Activated CD8-positive, alpha-beta memory T cell treated with anti-CD3 and anti-CD28 coated beads for 4 hours (primary cell): ENCODE data around the gene KCNB1.

Source experiments
- DNase-seq, 2 donors: peaks; one replicate each; pipeline ENCODE4 v3.0.0-alpha.2; 2020; ENCODE audit warnings: low read depth in 2 of 2

Gene KCNB1

DNA sequence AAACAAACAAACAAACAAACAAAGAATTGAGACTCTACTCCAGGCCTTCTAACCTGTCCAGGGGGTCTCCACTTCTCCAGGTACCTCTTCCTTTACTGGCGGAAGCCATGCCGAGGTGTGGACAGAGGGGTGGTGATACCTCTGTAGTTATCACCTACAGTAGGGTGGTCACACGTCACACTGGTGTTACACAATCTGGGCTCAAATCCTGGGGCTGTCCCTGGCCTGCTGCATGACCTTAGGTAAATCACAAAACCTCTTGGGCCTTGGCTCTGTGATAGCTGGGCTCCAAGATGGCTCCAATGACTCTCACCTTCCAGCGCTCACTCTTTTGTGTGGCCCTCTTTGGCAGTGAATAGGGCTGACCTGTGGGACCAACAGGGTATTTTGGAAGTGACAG lies 127.8 kb downstream of the KCNB1 start:
- no peak for DNase-seq

DNA sequence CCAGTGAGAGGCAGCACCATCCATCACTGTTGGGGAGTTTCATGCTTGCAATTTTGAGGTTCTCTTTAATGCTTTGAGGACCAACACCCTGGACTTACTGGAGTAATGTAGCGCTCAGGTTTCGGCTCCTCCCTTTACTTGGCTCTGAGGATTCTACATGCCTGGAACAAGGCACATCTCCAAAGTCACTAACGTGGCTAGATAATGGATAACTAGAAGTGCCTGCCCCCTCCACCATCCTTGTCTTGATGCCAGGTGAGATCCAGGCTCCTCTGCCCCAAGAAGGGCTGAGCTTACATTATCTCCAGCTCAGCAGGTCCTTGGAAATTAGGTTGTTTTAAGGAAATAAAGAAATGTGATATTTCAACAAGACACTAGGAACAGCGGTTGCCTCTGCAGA lies 129.1 kb downstream of the KCNB1 start:
- DNase-seq: no peak

GRCh38 chr20:49352751-49353150 lies 129.7 kb downstream of the KCNB1 start:
- DNase-seq: no peak

- no peak for DNase-seq
Measured at GRCh38 chr20:49351775-49352174, 130.7 kb downstream of the KCNB1 start.

- DNase-seq: no peak
Measured at GRCh38 chr20:49349694-49350252, 132.7 kb downstream of the KCNB1 start.

DNA sequence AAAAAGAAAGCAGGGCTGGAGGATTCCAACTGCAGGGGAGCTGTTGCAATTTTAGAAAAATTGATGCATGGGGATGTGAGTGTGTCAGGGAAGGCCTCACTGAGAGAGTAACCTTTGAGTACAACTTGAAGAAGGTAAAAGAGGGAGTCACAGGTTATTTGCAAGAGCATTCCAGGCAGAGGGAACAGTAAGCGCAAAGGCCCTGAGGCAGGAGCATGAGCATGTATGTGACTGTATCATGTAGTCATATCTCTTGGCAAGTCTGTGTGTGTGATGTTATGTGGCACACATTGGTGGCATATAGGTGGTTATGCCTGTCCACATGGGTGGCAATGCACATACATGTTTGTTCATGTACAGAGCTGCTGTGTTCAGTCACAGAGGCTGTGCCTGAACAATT lies 133.4 kb downstream of the KCNB1 start:
- no peak for DNase-seq

DNA sequence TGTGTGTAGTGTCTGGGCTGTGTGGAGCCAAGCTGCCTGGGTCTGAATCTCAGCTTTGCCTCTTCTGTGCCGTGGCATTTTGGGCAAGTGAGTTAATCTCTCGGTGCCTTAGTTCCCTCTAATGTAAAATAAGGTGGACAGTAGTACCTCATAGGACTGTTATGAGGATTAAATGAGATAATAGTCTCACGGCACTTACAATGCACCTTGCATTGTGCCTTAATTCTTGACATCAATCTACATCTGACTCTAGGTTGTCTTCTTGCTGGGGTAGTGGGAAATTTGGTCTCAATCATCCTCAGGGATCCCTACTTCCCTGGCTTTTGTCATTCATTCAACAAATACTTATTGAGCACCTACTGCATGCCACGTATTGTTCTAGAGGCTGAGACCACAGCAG lies 133.9 kb downstream of the KCNB1 start:
- no peak for DNase-seq

DNA sequence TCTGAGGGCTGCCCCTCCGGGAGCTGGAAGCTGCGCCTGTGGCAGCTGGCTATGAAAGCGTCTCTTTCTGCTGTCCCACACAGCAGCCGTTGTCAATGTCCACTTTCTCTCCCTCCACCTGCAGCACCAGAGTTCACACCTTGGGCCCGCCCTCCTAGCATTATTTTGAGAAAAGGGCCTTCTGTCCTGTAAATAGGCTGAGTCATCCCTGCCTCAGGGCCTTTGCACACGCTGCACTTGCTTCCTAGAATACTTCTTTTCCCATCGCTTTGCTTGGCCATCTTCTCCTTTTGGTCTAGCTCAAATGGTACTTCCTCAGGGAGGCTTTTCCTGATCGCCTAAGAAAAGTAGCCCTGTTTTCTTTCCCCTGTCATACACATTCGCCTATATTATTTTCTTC lies 135.3 kb downstream of the KCNB1 start:
- DNase-seq: no peak

DNA sequence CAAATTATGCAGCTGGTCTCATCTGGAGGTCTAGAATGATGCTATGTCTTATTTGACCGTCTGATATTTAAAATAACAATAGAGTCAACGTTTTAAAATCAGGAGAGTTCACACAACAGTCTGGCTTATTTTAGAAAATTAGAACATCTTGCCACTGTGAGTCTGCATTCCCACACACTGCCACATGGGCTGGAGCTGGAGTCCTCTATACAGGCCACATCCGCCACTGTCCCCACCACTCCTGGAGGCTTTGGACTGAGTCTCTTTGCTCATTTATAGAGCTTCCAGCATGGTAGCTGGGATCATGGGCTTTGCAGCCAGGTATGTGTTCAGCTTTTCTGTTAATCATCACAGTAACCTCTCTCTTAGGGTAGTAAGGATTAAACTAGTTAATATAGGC lies 135.8 kb downstream of the KCNB1 start:
- DNase-seq: no peak

DNA sequence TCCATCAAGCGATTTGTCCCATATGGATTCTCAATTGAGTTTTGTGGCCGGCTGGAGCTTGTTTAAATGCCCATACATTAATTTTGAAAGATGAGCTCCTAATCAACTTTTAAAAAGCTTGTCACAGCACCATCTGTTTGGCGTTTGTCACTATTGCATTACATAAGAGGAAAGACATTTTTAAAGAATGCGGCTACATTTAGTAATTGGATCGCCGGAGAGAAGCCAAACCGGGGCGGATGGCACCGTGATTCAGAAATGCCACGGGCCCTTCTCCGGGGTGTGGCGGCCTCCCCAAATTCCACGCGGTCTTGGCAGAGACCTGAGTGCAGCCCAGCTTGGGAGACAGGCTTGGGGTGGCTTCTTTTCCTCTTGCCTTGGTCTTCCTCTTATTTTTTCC lies 136.9 kb downstream of the KCNB1 start:
- no peak for DNase-seq

DNA sequence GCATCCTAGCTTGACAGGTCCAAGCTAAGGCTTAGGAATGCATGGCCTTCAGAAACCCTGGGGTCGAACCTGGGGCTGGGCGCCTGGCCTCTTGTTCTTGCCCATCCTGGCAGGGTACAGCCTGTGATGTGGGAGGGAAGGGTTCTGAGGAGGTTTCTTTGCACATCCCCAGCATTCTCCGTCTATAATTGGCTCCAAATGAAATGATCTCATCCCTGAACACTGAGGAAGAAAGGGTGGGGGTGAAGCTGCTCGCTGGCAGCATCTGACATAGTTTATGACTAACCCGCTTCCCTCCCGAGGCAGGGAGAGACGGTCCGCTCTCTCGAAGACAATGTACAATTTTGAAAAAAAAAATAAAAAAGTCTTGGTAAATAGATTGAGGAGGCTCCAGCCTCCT lies 137.5 kb downstream of the KCNB1 start:
- no peak for DNase-seq

DNA sequence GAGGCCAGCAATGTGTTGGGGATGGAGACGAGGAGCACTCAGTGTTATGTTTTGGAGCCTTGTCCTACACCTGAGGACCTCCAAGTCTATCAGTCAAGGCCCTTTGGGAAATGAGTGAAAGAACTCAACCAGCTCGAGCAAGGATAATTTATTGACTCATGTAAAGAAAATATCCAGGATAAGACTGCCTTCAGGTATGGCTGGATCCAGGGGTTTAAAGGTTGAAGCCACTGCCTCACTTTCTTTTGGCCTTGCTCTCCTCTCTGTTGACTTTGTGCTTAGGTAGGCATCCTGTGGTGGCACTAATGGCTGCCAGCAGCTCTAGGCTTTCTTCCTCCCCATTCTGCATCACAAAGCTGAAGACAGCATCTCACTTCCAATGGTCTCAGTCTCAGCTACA lies 138.3 kb downstream of the KCNB1 start:
- no peak for DNase-seq

GRCh38 chr20:49343246-49343645 lies 139.2 kb downstream of the KCNB1 start:
- no peak for DNase-seq

GRCh38 chr20:49340161-49340966 lies 142.1 kb downstream of the KCNB1 start:
- no peak for DNase-seq

GRCh38 chr20:49339123-49339522 lies 143.3 kb downstream of the KCNB1 start:
- no peak for DNase-seq

- DNase-seq: no peak
Measured at GRCh38 chr20:49338061-49338460, 144.4 kb downstream of the KCNB1 start.

DNA sequence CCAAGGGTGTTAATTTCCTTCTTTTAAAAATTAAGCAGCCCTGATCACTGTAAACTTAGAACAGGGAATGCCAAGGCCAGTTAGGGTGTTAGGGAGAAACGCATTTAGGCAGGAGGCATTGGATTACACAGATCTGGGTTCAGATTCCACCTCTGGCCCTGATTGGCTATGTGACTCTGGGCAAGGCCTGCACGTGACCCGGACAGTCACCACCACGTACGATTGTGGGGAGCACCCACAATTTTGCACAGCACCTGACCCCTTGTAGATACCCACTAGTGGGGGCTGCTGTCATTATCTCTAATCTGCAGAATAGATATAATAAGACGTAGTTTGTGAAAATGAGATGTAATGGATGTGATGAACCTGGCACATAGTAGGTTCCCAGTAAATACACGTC lies 145.1 kb downstream of the KCNB1 start:
- no peak for DNase-seq

GRCh38 chr20:49336786-49337185 lies 145.7 kb downstream of the KCNB1 start:
- DNase-seq: no peak

- DNase-seq: no peak
Measured at GRCh38 chr20:49335476-49335875, 147.0 kb downstream of the KCNB1 start.

DNA sequence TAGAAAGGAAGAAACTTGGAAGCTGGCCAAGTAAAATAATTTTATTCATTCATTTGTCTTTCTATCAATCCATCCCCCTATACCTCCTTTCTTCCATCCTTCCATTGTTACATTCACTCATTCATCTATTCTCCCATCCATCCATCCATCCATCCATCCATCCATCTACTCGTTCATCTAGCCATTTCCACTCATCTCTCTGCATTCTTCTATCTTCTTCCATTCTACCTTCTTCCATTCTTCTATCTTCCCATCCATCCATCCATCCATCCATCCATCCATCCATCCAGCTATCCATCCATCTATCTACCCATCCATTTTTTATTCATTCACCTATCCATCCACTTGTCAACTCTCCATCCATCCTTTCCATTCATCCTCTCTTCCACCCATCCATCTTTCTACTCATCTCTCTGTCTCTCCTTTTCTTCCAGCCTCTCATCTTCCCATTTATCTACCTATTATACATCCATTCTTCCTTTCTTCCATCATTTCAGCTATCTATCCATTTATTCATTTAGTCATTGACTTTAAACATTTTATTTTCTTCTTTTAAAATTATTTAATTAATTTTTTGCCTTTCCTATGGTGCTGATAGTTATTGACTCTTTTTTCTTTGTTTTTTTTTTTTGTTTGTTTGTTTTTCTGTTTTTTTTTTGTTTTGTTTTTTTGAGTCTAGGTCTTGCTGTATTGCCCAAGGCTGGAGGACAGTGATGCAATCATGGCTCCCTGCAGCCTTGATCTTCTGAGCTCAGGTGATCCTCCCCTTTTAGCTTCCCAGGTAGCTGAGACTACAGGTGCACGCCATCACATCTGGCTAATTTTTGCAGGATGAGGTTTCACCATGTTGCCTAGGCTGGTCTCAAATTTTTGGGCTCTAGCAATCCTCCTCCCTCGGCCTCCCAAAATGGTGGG lies 151.5 kb downstream of the KCNB1 start:
- DNase-seq: no peak

GRCh38 chr20:49328790-49329189 lies 153.7 kb downstream of the KCNB1 start:
- no peak for DNase-seq

GRCh38 chr20:49326026-49326425 lies 156.4 kb downstream of the KCNB1 start:
- no peak for DNase-seq

DNA sequence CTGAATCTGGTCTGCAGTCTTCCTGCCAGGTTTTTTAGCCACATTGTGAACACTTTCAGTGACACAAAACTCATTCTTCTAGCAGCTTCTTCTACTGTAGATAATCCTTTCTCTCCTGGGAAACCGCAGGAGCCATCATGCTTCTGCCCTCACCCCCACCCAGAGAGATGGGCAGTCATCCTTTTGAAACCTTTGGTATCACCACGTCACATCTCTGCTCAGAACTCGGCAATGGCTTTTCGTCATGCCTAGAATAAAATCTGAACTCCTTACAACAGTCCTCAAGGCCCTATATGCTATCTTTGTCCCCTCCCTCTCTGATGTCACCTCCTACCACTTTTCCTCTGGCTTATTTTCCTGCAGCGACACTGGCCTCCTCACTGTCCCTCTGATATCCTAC lies 158.2 kb downstream of the KCNB1 start:
- no peak for DNase-seq
